Mesangial cell (primary cell): ENCODE data around the gene TUBG2. TPM values are rescaled to one million over a fixed set of nuclear protein-coding genes. Genes with fewer than 3 reads are reported as not detected.

Experiments used
- total RNA-seq: library from RNA; depleted of rRNA; stranded (reverse); fragments of >200 nt; gene quantifications from 2 replicates; pipeline ENCODE4 v1.2.3, GENCODE V29; 2015

TUBG2 gene
- total RNA-seq: 17.1 and 18.9 TPM in 2 replicates

GRCh38 chr17:42659079-42659931, at the start of gene TUBG2:
TSS of gene TUBG2 (plus strand) at chr17:42659284. CDS start at chr17:42659504, 220 bp downstream.

GRCh38 chr17:42676424-42677011, 17.4 kb downstream of the TUBG2 start, which contains the start of gene PLEKHH3:
TSS of gene PLEKHH3 (minus strand) at chr17:42676994. CDS start at chr17:42676563, 431 bp downstream.

GRCh38 chr17:42681976-42682721, 23.1 kb downstream of the TUBG2 start, which contains the start of gene CNTNAP1:
TSS of gene CNTNAP1 (plus strand) at chr17:42682531. CDS start at chr17:42682830, 299 bp downstream.

Other genes with a start within 250 kb of the TUBG2 start
- 224 and 302 TPM in 2 replicates for gene CAVIN1, start 236.0 kb upstream of the TUBG2 start, total RNA-seq
- gene ATP6V0A1, start 200.4 kb upstream of the TUBG2 start, total RNA-seq: 27.1 and 55.4 TPM in 2 replicates
- gene NAGLU, start 123.0 kb upstream of the TUBG2 start, total RNA-seq: 35.8 and 77.3 TPM in 2 replicates
- gene HSD17B1, start 106.4 kb upstream of the TUBG2 start, total RNA-seq: 1.1 and 4.4 TPM in 2 replicates
- gene COASY, start 97.1 kb upstream of the TUBG2 start, total RNA-seq: 44.5 and 55.6 TPM in 2 replicates
- 26.2 and 27.4 TPM in 2 replicates for gene MLX, start 92.2 kb upstream of the TUBG2 start, total RNA-seq
- gene PSMC3IP, start 81.6 kb upstream of the TUBG2 start, total RNA-seq: 2.2 and 13.2 TPM in 2 replicates
- gene RETREG3, start 49.9 kb upstream of the TUBG2 start, total RNA-seq: 40.9 and 65.5 TPM in 2 replicates
- 56.2 and 201 TPM in 2 replicates for gene TUBG1, start 49.6 kb upstream of the TUBG2 start, total RNA-seq
- gene PLEKHH3, start 17.7 kb downstream of the TUBG2 start, total RNA-seq: 15.8 and 22.2 TPM in 2 replicates
- 5.4 and 13.8 TPM in 2 replicates for gene CCR10, start 22.6 kb downstream of the TUBG2 start, total RNA-seq
- gene CNTNAP1, start 23.2 kb downstream of the TUBG2 start, total RNA-seq: 9.8 and 15.8 TPM in 2 replicates
- 5.2 and 15.0 TPM in 2 replicates for gene EZH1, start 85.8 kb downstream of the TUBG2 start, total RNA-seq
- 5.1 TPM in 2 replicates for gene RAMP2, start 101.9 kb downstream of the TUBG2 start, total RNA-seq
- 123 and 129 TPM in 2 replicates for gene VPS25, start 114.2 kb downstream of the TUBG2 start, total RNA-seq
- 4.8 and 6.7 TPM in 2 replicates for gene WNK4, start 121.3 kb downstream of the TUBG2 start, total RNA-seq
- 73.0 and 80.6 TPM in 2 replicates for gene COA3, start 139.4 kb downstream of the TUBG2 start, total RNA-seq
- gene CNTD1, start 139.6 kb downstream of the TUBG2 start, total RNA-seq: not detected in 2 replicates
- gene BECN1, start 165.0 kb downstream of the TUBG2 start, total RNA-seq: 103 and 170 TPM in 2 replicates
- 77.8 and 137 TPM in 2 replicates for gene PSME3, start 174.1 kb downstream of the TUBG2 start, total RNA-seq
- gene AOC2, start 185.3 kb downstream of the TUBG2 start, total RNA-seq: 0.65 and 0.89 TPM in 2 replicates
- 0.38 TPM in 1 of 2 replicates, not detected in the other for gene AOC3, start 191.9 kb downstream of the TUBG2 start, total RNA-seq
- gene G6PC1, start 241.5 kb downstream of the TUBG2 start, total RNA-seq: not detected in 2 replicates